SW 1271 (cell line): Measurements from ENCODE around the gene IFNA21.
"Not testable (repeated sequence)": the region's sequence is repeated elsewhere in the genome, so short reads cannot be mapped to it uniquely, and the experiment has no call there.

ENCODE experiments used
- DNase-seq, 2 experiments: peaks; one replicate each; lab custom pipeline; 2025; lab: John Stamatoyannopoulos, UW

Gene IFNA21

DNA sequence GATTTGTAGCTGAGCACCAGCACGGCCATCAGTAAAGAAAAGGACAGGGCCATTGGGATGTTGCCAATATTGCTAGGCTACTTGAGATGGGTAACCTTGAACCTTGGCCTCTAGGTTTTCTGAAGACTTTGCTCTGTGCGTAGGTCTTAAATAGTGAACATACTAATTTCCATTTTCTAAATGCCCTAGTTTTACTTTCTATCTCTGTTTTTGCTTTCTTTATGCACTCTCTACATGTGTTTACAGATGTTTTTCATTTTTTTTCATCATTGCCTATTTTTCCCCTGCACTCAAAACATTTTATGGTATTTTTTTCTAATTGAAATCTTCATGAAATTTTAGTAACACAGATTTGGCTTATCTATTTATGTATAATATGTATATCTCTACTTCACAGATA lies at the start of gene IFNA21:
TSS of gene IFNA21 (minus strand) at position 101 of the 400 bp plus-strand sequence. CDS start at position 53, 48 bp downstream.
- DNase-seq = not testable (repeated sequence)

DNA sequence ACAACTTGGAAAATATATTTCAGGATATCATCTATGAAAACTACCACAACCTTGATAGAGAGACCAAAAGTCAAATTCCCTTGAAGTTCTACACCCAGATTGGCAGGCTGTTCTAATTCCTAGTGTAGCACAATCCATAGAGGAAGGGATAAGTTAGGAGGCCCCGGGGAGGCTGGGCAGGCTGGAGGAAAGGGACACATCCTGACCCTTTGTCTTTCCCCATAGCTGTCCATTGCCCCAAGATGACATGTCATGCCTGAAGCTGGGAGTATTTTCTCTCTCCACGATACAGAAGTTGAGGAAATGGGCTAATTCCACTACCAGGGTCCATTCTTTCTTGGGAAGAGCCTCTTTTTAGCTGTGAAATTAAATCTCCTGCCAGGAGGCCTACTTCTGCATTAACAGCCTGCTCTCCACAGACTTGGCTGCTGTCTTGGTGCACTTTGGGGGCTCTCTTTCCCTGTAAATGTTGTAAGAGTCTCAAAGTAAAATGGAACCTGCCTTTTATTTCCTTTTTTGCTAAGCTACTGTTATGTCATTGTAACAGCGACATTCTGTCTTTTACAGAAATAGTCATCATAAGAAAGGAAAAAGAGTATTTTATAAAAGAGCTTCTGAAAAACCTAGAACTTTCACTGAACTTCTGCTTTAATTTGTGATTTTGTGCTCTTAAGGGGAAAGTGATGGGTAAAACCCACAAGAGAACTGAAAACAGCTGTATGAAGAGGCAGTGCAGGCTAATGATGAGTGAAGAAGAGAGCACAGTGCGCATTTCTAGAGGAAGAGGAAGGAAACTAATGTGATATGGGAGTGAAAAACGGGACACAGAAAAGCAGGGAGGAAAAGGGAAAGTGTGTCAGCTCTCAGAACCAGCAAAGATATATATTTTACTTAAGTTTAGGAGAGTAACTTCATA lies 47.2 kb upstream of the IFNA21 start:
- peak in 1 of 2 experiments; percentile 0 for DNase-seq

GRCh38 chr9:21212160-21212559 lies 45.7 kb upstream of the IFNA21 start:
- not testable (repeated sequence) for DNase-seq

- DNase-seq = not testable (repeated sequence)
These were observed 44.3 kb upstream of the IFNA21 start for GRCh38 chr9:21210782-21211181.

DNA sequence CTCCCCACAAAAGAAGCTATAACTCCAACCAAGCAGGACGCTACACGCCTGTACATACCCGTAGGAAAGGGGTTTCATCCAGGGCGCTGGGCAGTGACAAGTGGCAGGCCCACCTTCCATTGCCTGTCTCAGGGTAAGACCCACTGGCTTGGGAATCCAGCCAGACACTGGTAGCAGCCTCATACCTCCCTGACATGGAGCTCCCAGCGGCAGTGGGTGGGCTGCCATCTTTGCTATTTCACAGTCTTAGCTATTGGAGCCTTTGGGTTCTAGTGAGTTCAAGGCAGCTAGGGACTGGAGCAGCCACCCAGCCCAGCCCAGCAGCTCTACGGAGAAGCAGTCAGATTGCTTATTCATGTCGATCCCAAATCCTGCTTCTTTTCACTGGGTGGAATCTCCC lies 43.9 kb upstream of the IFNA21 start:
- DNase-seq = no peak

- not testable (repeated sequence) for DNase-seq
These were observed 40.6 kb upstream of the IFNA21 start, which contains the start of gene IFNA10 for GRCh38 chr9:21207043-21207442. TSS of gene IFNA10 (minus strand) at chr9:21207143. CDS start at chr9:21207097, 46 bp downstream.

- DNase-seq = no peak
These were observed 38.7 kb upstream of the IFNA21 start for GRCh38 chr9:21205204-21205603.

DNA sequence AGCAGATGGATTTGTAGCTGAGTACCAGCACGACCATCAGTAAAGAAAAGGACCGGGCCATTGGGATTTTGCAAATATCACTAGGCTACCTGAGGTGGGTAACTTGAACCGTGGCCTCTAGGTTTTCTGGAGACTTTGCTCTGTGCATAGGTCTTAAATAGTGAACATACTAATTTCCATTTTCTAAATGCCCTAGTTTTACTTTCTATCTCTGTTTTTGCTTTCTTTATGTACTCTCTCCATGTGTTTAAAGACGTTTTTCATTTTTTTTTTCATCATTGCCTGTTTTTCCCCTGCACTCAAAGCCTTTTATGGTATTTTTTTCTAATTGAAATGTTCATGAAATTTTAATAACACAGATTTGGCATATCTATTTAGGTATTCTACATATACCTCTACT lies 35.6 kb upstream of the IFNA21 start, which contains the start of gene IFNA7:
TSS of gene IFNA7 (minus strand) at position 101 of the 400 bp plus-strand sequence. CDS start at position 61, 40 bp downstream.
- DNase-seq = not testable (repeated sequence)

DNA sequence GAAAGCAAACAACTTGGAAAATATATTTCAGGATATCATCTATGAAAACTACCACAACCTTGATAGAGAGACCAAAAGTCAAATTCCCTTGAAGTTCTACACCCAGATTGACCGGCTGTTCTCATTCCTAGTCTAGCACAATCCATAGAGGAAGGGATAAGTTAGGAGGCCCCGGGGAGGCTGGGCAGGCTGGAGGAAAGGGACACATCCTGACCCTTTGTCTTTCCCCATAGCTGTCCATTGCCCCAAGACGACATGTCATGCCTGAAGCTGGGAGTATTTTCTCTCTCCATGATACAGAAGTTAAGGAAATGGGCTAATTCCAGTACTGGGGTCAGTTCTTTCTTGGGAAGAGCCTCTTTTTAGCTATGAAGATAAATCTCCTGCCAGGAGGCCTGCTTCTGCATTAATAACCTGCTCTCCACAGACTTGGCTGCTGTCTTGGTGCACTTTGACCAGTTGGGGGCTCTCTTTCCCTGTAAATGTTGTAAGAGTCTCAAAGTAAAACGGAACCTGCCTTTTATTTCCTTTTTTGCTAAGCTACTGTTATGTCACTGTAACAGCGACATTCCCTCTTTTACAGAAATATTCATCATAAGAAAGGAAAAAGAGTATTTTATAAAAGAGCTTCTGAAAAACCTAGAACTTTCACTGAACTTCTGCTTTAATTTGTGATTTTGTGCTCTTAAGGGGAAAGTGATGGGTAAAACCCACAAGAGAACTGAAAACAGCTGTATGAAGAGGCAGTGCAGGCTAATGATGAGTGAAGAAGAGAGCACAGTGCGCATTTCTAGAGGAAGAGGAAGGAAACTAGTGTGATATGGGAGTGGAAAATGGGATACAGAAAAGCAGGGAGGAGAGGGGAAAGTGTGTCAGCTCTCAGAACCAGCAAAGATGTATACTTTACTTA lies 28.7 kb upstream of the IFNA21 start:
- DNase-seq = not testable (repeated sequence)

DNA sequence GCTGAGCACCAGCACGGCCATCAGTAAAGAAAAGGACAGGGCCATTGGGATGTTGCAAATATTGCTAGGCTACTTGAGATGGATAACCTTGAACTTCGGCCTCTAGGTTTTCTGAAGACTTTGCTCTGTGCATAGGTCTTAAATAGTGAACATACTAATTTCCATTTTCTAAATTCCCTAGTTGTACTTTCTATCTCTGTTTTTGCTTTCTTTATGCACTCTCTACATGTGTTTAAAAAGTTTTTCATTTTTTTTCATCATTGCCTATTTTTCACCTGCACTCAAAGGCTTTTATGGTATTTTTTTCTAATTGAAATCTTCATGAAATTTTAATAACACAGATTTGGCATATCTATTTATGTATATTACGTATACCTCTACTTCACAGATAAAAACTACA lies 21.0 kb upstream of the IFNA21 start, which contains the start of gene IFNA4:
TSS of gene IFNA4 (minus strand) at position 101 of the 400 bp plus-strand sequence. CDS start at position 45, 56 bp downstream.
- DNase-seq = not testable (repeated sequence)

DNA sequence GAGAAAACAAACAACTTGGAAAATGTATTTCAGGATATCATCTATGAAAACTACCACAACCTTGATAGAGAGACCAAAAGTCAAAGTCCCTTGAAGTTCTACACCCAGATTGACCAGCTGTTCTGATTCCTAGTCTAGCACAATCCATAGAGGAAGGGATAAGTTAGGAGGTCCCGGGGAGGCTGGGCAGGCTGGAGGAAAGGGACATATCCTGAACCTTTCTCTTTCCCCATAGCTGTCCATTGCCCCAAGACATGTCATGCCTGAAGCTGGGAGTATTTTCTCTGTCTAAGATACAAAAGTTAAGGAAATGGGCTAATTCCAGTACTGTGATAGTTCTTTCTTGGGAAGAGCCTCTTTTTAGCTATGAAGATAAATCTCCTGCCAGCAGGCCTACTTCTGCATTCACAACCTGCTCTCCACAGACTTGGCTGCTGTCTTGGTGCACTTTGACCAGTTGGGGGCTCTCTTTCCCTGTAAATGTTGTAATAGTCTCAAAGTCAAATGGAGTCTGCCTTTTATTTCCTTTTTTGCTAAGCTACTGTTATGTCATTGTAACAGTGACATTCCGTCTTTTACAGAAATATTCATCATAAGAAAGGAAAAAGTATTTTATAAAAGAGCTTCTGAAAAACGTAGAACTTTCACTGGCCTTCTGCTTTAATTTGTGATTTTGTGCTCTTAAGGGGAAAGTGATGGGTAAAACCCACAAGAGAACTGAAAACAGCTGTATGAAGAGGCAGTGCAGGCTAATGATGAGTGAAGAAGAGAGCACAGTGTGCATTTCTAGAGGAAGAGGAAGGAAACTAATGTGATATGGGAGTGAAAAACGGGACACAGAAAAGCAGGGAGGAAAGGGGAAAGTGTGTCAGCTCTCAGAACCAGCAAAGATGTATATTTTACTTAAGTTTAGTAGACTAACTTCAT lies 16.6 kb upstream of the IFNA21 start:
- DNase-seq = not testable (repeated sequence)

DNA sequence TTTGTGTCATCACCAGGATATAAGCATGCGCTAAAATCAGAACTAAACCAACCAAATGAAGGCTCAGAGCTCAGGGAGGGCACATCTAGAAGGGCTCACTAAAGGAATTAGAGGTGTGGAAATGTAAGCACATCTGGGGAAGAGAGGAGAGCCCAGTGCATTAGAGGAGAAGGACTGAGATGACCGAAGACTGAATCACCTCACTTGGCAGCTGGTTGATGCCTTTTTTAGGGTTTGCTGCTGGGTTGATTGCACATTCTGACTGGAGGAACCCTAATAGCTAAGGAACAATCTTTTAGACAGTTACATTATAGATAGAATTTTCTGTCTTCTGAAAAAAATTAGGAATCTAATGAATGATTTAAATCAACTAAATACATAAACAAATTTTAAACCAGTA lies 8.2 kb upstream of the IFNA21 start:
- no peak for DNase-seq

DNA sequence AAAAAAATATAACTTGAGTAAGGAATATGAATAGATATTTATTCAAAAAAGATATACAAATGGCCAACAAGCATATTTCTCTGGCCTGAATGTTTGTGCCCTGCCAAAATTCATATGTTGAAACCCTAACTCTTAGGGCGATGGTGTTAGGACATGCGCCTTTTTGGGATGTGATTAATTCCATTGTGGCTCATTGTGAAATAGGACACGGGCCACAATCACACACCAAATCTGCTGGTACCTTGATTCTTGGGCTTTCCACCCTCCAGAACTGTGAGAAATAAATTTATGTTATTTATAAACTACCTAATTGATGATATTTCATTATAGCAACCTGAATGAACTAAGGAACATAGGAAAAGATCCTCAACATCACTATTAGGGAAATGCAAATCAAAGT lies 5.7 kb upstream of the IFNA21 start:
- DNase-seq = no peak

- DNase-seq = no peak
These were observed 4.9 kb upstream of the IFNA21 start for GRCh38 chr9:21171351-21171750.

- DNase-seq = no peak
These were observed 944 bp downstream of the IFNA21 start for GRCh38 chr9:21165516-21165915.

GRCh38 chr9:21160178-21160577 lies 6.3 kb downstream of the IFNA21 start:
- DNase-seq = no peak

DNA sequence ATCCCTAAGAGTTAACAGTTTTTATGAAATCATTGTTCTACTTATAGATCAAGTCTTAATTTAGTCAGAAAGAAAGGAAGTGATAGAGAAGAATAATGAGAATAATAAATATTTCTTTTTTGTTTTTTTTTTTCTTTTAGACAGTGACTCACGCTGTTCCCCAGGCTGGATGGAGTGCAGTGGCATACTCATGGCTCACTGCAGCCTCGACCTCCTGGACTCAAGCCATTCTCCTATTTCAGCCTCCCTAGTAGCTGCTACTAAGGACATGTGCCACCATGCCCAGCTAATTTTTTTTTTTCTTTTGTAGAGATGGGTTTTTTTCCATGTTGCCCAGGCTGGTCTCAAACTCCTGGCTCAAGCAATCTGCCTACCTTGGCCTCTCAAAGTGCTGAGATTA lies 11.0 kb downstream of the IFNA21 start:
- no peak for DNase-seq

DNA sequence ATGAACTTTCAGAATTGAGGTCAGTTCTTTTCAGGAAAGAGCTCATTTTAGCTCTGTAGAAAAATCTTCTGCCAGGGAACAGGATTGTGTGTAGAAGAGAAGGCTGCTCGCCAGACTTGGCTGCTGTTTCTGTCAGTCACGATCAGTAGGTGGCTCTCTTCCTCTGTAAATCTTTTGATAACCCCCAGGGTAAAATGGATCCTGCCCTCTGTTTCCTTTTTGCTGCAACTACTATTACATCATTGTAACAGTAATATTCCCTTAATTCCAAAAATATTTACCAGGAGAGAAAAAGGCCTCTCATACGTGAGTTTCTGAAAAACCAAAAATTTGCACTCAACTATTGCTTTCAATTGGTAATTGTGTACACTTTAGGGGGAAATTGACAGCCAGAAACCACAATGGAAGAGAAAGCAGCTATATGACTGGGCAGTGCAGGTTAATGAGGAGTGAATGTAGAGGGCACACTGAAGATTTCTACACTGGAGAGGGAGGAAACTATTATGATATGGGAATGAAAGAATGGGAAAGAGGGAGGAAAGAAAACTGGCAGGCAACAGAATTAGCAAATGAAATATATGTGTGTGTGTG lies 12.3 kb downstream of the IFNA21 start:
- DNase-seq = peak in 1 of 2 experiments; percentile 6

DNA sequence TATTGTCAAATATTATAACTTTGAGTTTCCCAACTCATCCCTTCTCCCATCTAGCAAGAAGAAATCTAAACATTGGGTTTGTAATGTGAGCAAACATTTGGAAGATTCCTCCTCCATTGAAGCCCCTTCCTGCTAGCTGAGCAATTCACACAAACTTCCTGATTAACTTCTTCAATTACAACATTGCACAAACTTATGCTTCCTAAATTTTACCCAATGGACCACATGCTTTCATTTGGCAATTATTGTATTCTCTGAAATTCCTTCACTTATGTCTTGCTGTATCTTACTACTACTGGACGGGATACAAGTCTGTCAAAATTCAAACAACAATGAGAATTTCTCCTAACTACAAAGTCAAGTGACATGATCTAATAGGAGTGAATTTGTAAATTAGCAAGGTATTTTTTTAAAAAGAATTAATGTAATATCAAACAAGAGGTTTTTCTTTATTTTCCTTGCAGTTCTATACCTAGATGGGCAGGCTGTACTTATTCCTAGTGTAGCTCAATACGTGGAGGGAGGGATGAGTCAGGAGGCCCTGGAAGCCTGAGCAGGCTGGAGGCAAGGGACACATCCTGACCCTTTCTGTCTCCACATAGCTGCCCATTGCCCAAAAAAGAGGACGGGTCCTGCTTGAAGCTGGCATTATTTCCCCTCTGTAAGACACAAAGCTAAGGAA lies 13.0 kb downstream of the IFNA21 start:
- DNase-seq = no peak

- no peak for DNase-seq
These were observed 21.9 kb downstream of the IFNA21 start for GRCh38 chr9:21144603-21145002.
